Neural crest cell (in vitro differentiated cells): ENCODE measurements around the gene PAK4. TPM values are rescaled to one million over a fixed set of nuclear protein-coding genes. Genes with fewer than 3 reads are reported as not detected.
"Not testable (repeated sequence)": the region's sequence is repeated elsewhere in the genome, so short reads cannot be mapped to it uniquely, and the experiment has no call there.

Experiments used
- DNase-seq: peaks from one replicate; pipeline ENCODE4 v3.0.0; 2021; ENCODE audit warnings: low read depth, mixed read lengths, low spot score
- H3K27ac Mint-ChIP-seq: one replicate; pipeline ENCODE4 v1.8.0; 2021; ENCODE audit warnings: mild to moderate bottlenecking, mixed read lengths; ENCODE audit not compliant: unreplicated experiment
- H3K27me3 Mint-ChIP-seq: 2 replicates; pipeline ENCODE4 v1.8.0; 2021; ENCODE audit warnings: low read depth, mild to moderate bottlenecking, mixed read lengths
- H3K36me3 Mint-ChIP-seq: 2 replicates; pipeline ENCODE4 v1.8.0; 2021; ENCODE audit warnings: low read depth, mild to moderate bottlenecking, mixed read lengths
- H3K4me1 Mint-ChIP-seq: 2 replicates; pipeline ENCODE4 v1.8.0; 2021; ENCODE audit warnings: mixed read lengths
- H3K4me3 Mint-ChIP-seq: one replicate; pipeline ENCODE4 v1.8.0; 2021; ENCODE audit warnings: mild to moderate bottlenecking, mixed read lengths
- H3K9me3 Mint-ChIP-seq: 2 replicates; pipeline ENCODE4 v1.8.0; 2021; ENCODE audit warnings: mixed read lengths
- total RNA-seq: library from RNA; stranded (reverse); gene quantifications from 2 replicates; pipeline ENCODE4 v1.2.1, GENCODE V29; 2021
- TF ChIP-seq, protein P1 (sequence below): fragments of 200-600 bp; sonication (generic); conservative IDR thresholded peaks from 2 replicates; pipeline ENCODE4 v1.5.0; 2021; ENCODE audit warnings: antibody characterized with exemption, mild to moderate bottlenecking

The PAK4 gene
- total RNA-seq, 1 donor from 2014 or later, result 54.4 TPM

DNA sequence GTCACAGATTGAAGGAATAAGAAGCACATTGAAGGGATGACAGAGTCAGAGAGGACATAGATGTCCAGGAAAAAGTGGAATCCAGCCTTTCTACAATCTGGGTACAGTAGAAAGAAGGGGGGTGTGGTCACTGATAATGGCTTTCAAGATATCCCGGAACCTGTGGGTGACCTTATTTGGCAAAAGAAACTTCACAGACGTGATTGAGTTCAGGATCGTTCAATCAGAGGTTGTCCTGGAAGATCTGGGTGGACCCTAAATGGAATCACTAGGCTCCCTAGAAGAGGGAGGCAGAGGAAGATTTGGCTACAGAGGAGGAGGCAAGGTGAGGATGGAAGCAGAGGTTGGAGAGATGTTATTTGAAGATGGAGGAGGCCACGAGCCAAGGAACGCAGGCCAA is 91.5 kb downstream of the PAK4 start:
- Mint-ChIP-seq H3K27ac (no peak overlapping the region), H3K4me3 (no peak overlapping the region), H3K4me1 (no peaks in the 10 kb centered on the region), H3K9me3 (no peaks in the 10 kb centered on the region), H3K36me3 (no peaks in the 10 kb centered on the region), H3K27me3 (peaks cover 43% of the 10 kb centered on the region)
- TF ChIP-seq, protein P1, sequence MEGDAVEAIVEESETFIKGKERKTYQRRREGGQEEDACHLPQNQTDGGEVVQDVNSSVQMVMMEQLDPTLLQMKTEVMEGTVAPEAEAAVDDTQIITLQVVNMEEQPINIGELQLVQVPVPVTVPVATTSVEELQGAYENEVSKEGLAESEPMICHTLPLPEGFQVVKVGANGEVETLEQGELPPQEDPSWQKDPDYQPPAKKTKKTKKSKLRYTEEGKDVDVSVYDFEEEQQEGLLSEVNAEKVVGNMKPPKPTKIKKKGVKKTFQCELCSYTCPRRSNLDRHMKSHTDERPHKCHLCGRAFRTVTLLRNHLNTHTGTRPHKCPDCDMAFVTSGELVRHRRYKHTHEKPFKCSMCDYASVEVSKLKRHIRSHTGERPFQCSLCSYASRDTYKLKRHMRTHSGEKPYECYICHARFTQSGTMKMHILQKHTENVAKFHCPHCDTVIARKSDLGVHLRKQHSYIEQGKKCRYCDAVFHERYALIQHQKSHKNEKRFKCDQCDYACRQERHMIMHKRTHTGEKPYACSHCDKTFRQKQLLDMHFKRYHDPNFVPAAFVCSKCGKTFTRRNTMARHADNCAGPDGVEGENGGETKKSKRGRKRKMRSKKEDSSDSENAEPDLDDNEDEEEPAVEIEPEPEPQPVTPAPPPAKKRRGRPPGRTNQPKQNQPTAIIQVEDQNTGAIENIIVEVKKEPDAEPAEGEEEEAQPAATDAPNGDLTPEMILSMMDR, result no peak
- DNase-seq, result no peak

- Mint-ChIP-seq H3K27ac (no peak overlapping the region), H3K4me3 (no peak overlapping the region), H3K36me3 (no peaks in the 10 kb centered on the region), H3K9me3 (no peaks in the 10 kb centered on the region), H3K27me3 (peaks cover 49% of the 10 kb centered on the region), H3K4me1 (no peaks in the 10 kb centered on the region)
- no peak for DNase-seq
- TF ChIP-seq, protein P1, result no peak
Measured at GRCh38 chr19:39218230-39219007, 92.8 kb downstream of the PAK4 start.

DNA sequence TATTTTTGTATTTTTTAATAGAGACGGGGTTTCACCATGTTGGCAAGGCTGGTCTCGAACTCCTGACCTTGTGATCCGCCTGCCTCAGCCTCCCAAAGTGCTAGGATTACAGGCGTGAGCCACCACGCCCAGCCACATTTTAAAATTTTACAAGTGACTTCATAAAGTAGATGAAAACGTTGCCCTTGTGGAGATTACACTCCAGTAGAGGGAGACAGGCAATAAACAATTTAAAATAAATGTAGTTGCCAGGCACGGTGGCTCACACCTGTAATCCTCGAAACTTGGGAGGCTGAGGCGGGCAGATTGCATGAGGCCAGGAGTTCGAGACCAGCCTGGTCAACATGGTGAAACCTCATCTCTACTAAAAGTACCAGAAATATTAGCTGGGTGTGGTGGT is 93.5 kb downstream of the PAK4 start:
- not testable (repeated sequence) for H3K36me3 Mint-ChIP-seq, DNase-seq, H3K4me3 Mint-ChIP-seq, H3K4me1 Mint-ChIP-seq, H3K9me3 Mint-ChIP-seq, H3K27ac Mint-ChIP-seq
- peaks cover 55% of the 10 kb centered on the region for H3K27me3 Mint-ChIP-seq

- no peak overlapping the region for H3K27ac Mint-ChIP-seq
- H3K4me3 Mint-ChIP-seq, result no peak overlapping the region
- no peaks in the 10 kb centered on the region for H3K4me1 Mint-ChIP-seq
- TF ChIP-seq, protein P1, result no peak
- no peak for DNase-seq
- no peaks in the 10 kb centered on the region for H3K9me3 Mint-ChIP-seq
- H3K36me3 Mint-ChIP-seq, result no peaks in the 10 kb centered on the region
- peaks cover 72% of the 10 kb centered on the region for H3K27me3 Mint-ChIP-seq
Measured at GRCh38 chr19:39223703-39224279, 98.2 kb downstream of the PAK4 start.

DNA sequence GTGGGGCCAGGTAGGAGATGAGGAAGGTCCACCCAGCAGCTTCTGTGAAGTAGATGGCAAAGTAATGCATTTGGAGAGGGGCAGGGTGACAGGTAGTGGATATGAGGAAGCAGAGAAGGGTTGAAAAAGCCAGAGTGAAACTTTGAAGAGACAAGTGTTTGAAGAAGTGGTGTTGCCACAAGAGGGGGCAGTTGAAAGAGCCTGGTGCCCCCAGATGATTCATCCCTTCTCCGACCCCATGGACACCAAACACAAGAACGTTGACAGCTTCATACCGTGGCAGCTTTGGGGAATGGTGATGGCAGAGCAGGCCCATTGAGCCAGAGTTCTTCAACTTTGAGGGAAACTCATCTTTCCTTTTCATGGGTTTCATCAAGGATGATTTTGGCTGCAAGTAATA is 99.3 kb downstream of the PAK4 start:
- H3K9me3 Mint-ChIP-seq, result no peaks in the 10 kb centered on the region
- H3K4me3 Mint-ChIP-seq, result no peak overlapping the region
- H3K27ac Mint-ChIP-seq, result no peak overlapping the region
- H3K36me3 Mint-ChIP-seq, result no peaks in the 10 kb centered on the region
- DNase-seq, result no peak
- H3K4me1 Mint-ChIP-seq, result no peaks in the 10 kb centered on the region
- H3K27me3 Mint-ChIP-seq, result peaks cover 72% of the 10 kb centered on the region
- TF ChIP-seq, protein P1, result no peak

Other genes starting within 250 kb of the PAK4 start
- 1.4 and 1.6 TPM in 2 replicates for gene RINL, start 247.5 kb upstream of the PAK4 start, total RNA-seq
- gene SIRT2, start 226.2 kb upstream of the PAK4 start, total RNA-seq, result 27.4 and 28.9 TPM in 2 replicates
- 19.9 and 21.2 TPM in 2 replicates for gene NFKBIB, start 225.8 kb upstream of the PAK4 start, total RNA-seq
- gene CCER2, start 213.6 kb upstream of the PAK4 start, total RNA-seq, result 1.4 and 2.0 TPM in 2 replicates
- 54.1 and 58.5 TPM in 2 replicates for gene SARS2, start 195.0 kb upstream of the PAK4 start, total RNA-seq
- gene MRPS12, start 194.8 kb upstream of the PAK4 start, total RNA-seq, result 34.4 and 38.5 TPM in 2 replicates
- 29.8 and 30.9 TPM in 2 replicates for gene FBXO17, start 150.0 kb upstream of the PAK4 start, total RNA-seq
- 4.9 and 6.8 TPM in 2 replicates for gene FBXO27, start 93.2 kb upstream of the PAK4 start, total RNA-seq
- gene ACP7, start 41.4 kb upstream of the PAK4 start, total RNA-seq, result not detected in 2 replicates
- gene NCCRP1, start 71.2 kb downstream of the PAK4 start, total RNA-seq, result not detected in 2 replicates
- gene SYCN, start 78.5 kb downstream of the PAK4 start, total RNA-seq, result not detected in 2 replicates
- gene IFNL3, start 119.2 kb downstream of the PAK4 start, total RNA-seq, result not detected in 2 replicates
- gene IFNL4, start 123.1 kb downstream of the PAK4 start, total RNA-seq, result not detected in 2 replicates
- not detected in 2 replicates for gene IFNL2, start 142.6 kb downstream of the PAK4 start, total RNA-seq
- not detected in 2 replicates for gene IFNL1, start 170.6 kb downstream of the PAK4 start, total RNA-seq
- 4.9 and 5.1 TPM in 2 replicates for gene LRFN1, start 195.1 kb downstream of the PAK4 start, total RNA-seq
- 0.65 TPM in 1 of 2 replicates, not detected in the other for gene GMFG, start 210.3 kb downstream of the PAK4 start, total RNA-seq
- gene SAMD4B, start 216.6 kb downstream of the PAK4 start, total RNA-seq, result 158 and 164 TPM in 2 replicates